HepG2 (cell line): ENCODE measurements around the gene UCKL1. TPM values are rescaled to one million over a fixed set of nuclear protein-coding genes. Genes with fewer than 3 reads are reported as not detected.

Experiments used
- DDIT3 ChIP-seq: sonication (generic); formaldehyde crosslinking; IDR thresholded peaks from 2 replicates; pipeline ENCODE4 v1.4.0; 2020; ENCODE audit warnings: mild to moderate bottlenecking, missing genetic modification reagents
- FOSL1 ChIP-seq: sonication (generic); formaldehyde crosslinking; IDR thresholded peaks from 2 replicates; pipeline ENCODE4 v1.9.0; 2021; ENCODE audit warnings: missing genetic modification reagents, borderline replicate concordance
- FOXC1 ChIP-seq: sonication (generic); formaldehyde crosslinking; IDR thresholded peaks from 2 replicates; pipeline ENCODE4 v1.8.0; 2022; ENCODE audit warnings: mild to moderate bottlenecking, missing genetic modification reagents, borderline replicate concordance
- FOXK2 ChIP-seq: fragments of 450-650 bp; IDR thresholded peaks from 2 replicates; pipeline ENCODE4 v1.6.1; 2016
- GMEB1 ChIP-seq: sonication (generic); formaldehyde crosslinking; IDR thresholded peaks from 2 replicates; pipeline ENCODE4 v1.5.1; 2020; ENCODE audit warnings: missing genetic modification reagents, mild to moderate bottlenecking, borderline replicate concordance
- HNF4A ChIP-seq: sonication (generic); formaldehyde crosslinking; IDR thresholded peaks from 2 replicates; pipeline ENCODE4 v1.4.0; 2020; ENCODE audit warnings: missing genetic modification reagents
- IRF2 ChIP-seq: IDR thresholded peaks from 2 replicates; pipeline ENCODE4 v1.6.1; 2018; ENCODE audit warnings: missing genetic modification reagents, missing compliant biosample characterization
- KDM5B ChIP-seq: sonication (generic); formaldehyde crosslinking; IDR thresholded peaks from 2 replicates; pipeline ENCODE4 v1.4.0; 2020; ENCODE audit warnings: missing genetic modification reagents, mild to moderate bottlenecking, borderline replicate concordance
- KMT2B ChIP-seq: IDR thresholded peaks from 2 replicates; pipeline ENCODE4 v1.6.1; 2016; ENCODE audit warnings: missing genetic modification reagents, missing compliant biosample characterization
- MTF1 ChIP-seq: sonication (generic); formaldehyde crosslinking; IDR thresholded peaks from 2 replicates; pipeline ENCODE4 v1.5.0; 2020; ENCODE audit warnings: missing genetic modification reagents
- MZF1 ChIP-seq: sonication (generic); formaldehyde crosslinking; IDR thresholded peaks from 2 replicates; pipeline ENCODE4 v1.8.1; 2023; ENCODE audit warnings: mild to moderate bottlenecking, missing genetic modification reagents, borderline replicate concordance
- PREB ChIP-seq: sonication (generic); formaldehyde crosslinking; IDR thresholded peaks from 2 replicates; pipeline ENCODE4 v1.4.0; 2020; ENCODE audit warnings: missing genetic modification reagents
- RAD21 ChIP-seq: fragments of 450-650 bp; formaldehyde crosslinking; IDR thresholded peaks from 2 replicates; pipeline ENCODE4 v1.5.0; 2020; ENCODE audit warnings: mild to moderate bottlenecking
- TEAD3 ChIP-seq: optimal IDR thresholded peaks from 2 replicates; pipeline ENCODE3; 2016; ENCODE audit warnings: borderline replicate concordance
- ZBTB8A ChIP-seq: sonication (generic); formaldehyde crosslinking; IDR thresholded peaks from 2 replicates; pipeline ENCODE4 v1.4.0; 2020; ENCODE audit warnings: mild to moderate bottlenecking, low read depth, missing genetic modification reagents, borderline replicate concordance
- ZC3H13 ChIP-seq: sonication (generic); formaldehyde crosslinking; IDR thresholded peaks from 2 replicates; pipeline ENCODE4 v1.8.1; 2023; ENCODE audit warnings: mild to moderate bottlenecking, missing genetic modification reagents, moderate library complexity
- ZNF230 ChIP-seq: sonication (generic); formaldehyde crosslinking; IDR thresholded peaks from 2 replicates; pipeline ENCODE4 v1.4.0; 2020; ENCODE audit warnings: mild to moderate bottlenecking, missing genetic modification reagents
- ZNF543 ChIP-seq: sonication (generic); formaldehyde crosslinking; IDR thresholded peaks from 2 replicates; pipeline ENCODE4 v1.4.0; 2020; ENCODE audit warnings: mild to moderate bottlenecking, missing genetic modification reagents
- ZNF788 ChIP-seq: sonication (generic); formaldehyde crosslinking; IDR thresholded peaks from 2 replicates; pipeline ENCODE4 v1.5.0; 2020; ENCODE audit warnings: mild to moderate bottlenecking, missing genetic modification reagents, borderline replicate concordance
- ZNF83 ChIP-seq: sonication (generic); formaldehyde crosslinking; IDR thresholded peaks from 2 replicates; pipeline ENCODE4 v1.4.0; 2020; ENCODE audit warnings: missing genetic modification reagents, mild to moderate bottlenecking, borderline replicate concordance
- ZSCAN22 ChIP-seq: sonication (generic); formaldehyde crosslinking; IDR thresholded peaks from 2 replicates; pipeline ENCODE4 v1.4.0; 2020; ENCODE audit warnings: mild to moderate bottlenecking, missing genetic modification reagents
- ZSCAN30 ChIP-seq: sonication (generic); formaldehyde crosslinking; IDR thresholded peaks from 2 replicates; pipeline ENCODE4 v1.5.0; 2020; ENCODE audit warnings: mild to moderate bottlenecking, missing genetic modification reagents
- polyA plus RNA-seq, 8 experiments: library from polyadenylated mRNA; depleted of rRNA in 3 of 8; stranded (reverse) in 7 of 8; unstranded in 1 of 8; fragments of >200 nt; fragmentation: Illumina TruSeq in 4 of 8; extraction: Trizol in 4 of 8; gene quantifications; 2 replicates each; pipeline versions ENCODE4 v1.2.1 to v1.2.3, GENCODE V29; 2011 to 2016; ENCODE audit warnings: low read depth in 4 of 8, missing spikeins in 1 of 8, mixed read lengths in 1 of 8; ENCODE audit not compliant: insufficient read depth in 1 of 8
- total RNA-seq, 5 experiments: library from RNA; depleted of rRNA; stranded (reverse); fragments of >200 nt; fragmentation: Illumina TruSeq; extraction: Trizol; gene quantifications; 2 replicates each; pipeline ENCODE4 v1.2.3, GENCODE V29; 2016; ENCODE audit warnings: low read depth in 1 of 5
- TF ChIP-seq, protein P1 (sequence below): sonication (generic); formaldehyde crosslinking; IDR thresholded peaks from 2 replicates; pipeline ENCODE4 v1.8.1; 2023; ENCODE audit warnings: missing genetic modification reagents, inconsistent platforms, borderline replicate concordance
- TF ChIP-seq, protein P2 (sequence below): sonication (generic); formaldehyde crosslinking; IDR thresholded peaks from 2 replicates; pipeline ENCODE4 v1.4.0; 2020; ENCODE audit warnings: missing genetic modification reagents

Gene UCKL1
- total and polyA plus RNA-seq, 2 of the 13 experiments (the other 11 are each of a cell fraction or from before 2014, with no cell fraction given): 50.2 to 126 TPM

GRCh38 chr20:63977739-63978276 lies 21.6 kb upstream of the UCKL1 start (continued):
- TF ChIP-seq, protein P1, sequence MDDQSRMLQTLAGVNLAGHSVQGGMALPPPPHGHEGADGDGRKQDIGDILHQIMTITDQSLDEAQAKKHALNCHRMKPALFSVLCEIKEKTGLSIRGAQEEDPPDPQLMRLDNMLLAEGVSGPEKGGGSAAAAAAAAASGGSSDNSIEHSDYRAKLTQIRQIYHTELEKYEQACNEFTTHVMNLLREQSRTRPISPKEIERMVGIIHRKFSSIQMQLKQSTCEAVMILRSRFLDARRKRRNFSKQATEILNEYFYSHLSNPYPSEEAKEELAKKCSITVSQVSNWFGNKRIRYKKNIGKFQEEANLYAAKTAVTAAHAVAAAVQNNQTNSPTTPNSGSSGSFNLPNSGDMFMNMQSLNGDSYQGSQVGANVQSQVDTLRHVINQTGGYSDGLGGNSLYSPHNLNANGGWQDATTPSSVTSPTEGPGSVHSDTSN (CRISPR knock-in tag): no peak
- no peak for TF ChIP-seq FOXK2
- no peak for TF ChIP-seq ZNF788 (CRISPR knock-in tag)
- no peak for TF ChIP-seq MTF1
- TF ChIP-seq HNF4A (CRISPR knock-in tag): 0 out of 2 replicates have a peak, but pooled peaks have one; percentile 13
- no peak for TF ChIP-seq DDIT3 (CRISPR knock-in tag)
- TF ChIP-seq IRF2: peak; percentile 85
- peak; percentile 88 for TF ChIP-seq ZC3H13 (CRISPR knock-in tag)
- TF ChIP-seq ZNF83 (CRISPR knock-in tag): no peak
- no peak for TF ChIP-seq MZF1 (CRISPR knock-in tag)
- TF ChIP-seq ZSCAN22 (CRISPR knock-in tag): no peak
- TF ChIP-seq FOSL1 (CRISPR knock-in tag): peak; percentile 89
- no peak for TF ChIP-seq PREB (CRISPR knock-in tag)
- TF ChIP-seq, protein P2, sequence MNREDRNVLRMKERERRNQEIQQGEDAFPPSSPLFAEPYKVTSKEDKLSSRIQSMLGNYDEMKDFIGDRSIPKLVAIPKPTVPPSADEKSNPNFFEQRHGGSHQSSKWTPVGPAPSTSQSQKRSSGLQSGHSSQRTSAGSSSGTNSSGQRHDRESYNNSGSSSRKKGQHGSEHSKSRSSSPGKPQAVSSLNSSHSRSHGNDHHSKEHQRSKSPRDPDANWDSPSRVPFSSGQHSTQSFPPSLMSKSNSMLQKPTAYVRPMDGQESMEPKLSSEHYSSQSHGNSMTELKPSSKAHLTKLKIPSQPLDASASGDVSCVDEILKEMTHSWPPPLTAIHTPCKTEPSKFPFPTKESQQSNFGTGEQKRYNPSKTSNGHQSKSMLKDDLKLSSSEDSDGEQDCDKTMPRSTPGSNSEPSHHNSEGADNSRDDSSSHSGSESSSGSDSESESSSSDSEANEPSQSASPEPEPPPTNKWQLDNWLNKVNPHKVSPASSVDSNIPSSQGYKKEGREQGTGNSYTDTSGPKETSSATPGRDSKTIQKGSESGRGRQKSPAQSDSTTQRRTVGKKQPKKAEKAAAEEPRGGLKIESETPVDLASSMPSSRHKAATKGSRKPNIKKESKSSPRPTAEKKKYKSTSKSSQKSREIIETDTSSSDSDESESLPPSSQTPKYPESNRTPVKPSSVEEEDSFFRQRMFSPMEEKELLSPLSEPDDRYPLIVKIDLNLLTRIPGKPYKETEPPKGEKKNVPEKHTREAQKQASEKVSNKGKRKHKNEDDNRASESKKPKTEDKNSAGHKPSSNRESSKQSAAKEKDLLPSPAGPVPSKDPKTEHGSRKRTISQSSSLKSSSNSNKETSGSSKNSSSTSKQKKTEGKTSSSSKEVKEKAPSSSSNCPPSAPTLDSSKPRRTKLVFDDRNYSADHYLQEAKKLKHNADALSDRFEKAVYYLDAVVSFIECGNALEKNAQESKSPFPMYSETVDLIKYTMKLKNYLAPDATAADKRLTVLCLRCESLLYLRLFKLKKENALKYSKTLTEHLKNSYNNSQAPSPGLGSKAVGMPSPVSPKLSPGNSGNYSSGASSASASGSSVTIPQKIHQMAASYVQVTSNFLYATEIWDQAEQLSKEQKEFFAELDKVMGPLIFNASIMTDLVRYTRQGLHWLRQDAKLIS (CRISPR knock-in tag): no peak
- peak; percentile 22; the same call in 1 of the 2 replicates for TF ChIP-seq RAD21 (CRISPR knock-in tag)
- peak; percentile 75 for TF ChIP-seq FOXC1 (CRISPR knock-in tag)
- TF ChIP-seq ZNF230: peak; percentile 76; the same call in 1 of the 2 replicates
- TF ChIP-seq ZNF543 (CRISPR knock-in tag): peak; percentile 99
- peak; percentile 85 for TF ChIP-seq TEAD3 (CRISPR knock-in tag)
- no peak for TF ChIP-seq ZSCAN30 (CRISPR knock-in tag)
- no peak for TF ChIP-seq KMT2B (CRISPR knock-in tag)
- no peak for TF ChIP-seq ZBTB8A (CRISPR knock-in tag)
- peak; percentile 48; the same call in 1 of the 2 replicates for TF ChIP-seq KDM5B
- TF ChIP-seq GMEB1: peak; percentile 32; the same call in 1 of the 2 replicates
